ENCODE results near the gene PTPRN2. TPM values are rescaled to one million over a fixed set of nuclear protein-coding genes. Genes with fewer than 3 reads are reported as not detected.

Gene PTPRN2
- total and polyA plus RNA-seq, 2 of the 8 experiments (the other 6 are each of a cell fraction or from before 2014, with no cell fraction given): 2.6 to 4.5 TPM

- H4K5ac ChIP-seq (ENCODE audit: insufficient read length, low read depth, low read length): no peak overlapping the region
- no peaks in the 10 kb centered on the region; a peak in 1 of 7 replicates for H3K4me1 ChIP-seq (replicated peaks in 1 of 4; ENCODE audit: control insufficient read depth in 3 of 4, insufficient read depth in 4 of 4, low read length in 3 of 4)
- no peaks in the 10 kb centered on the region for H3K79me2 ChIP-seq (ENCODE audit: control insufficient read depth in 1 of 2, insufficient read depth in 2 of 2, low read length in 2 of 2)
- no peaks in the 10 kb centered on the region for H3K23me2 ChIP-seq (ENCODE audit: low read depth, low read length)
- H3K9me3 ChIP-seq (ENCODE audit: insufficient read depth in 2 of 2, low read depth in 1 of 2, low read length in 1 of 2): peaks cover 0 to 5% of the 10 kb centered on the region in 2 experiments; a peak in 1 of 4 replicates
- H2BK5ac ChIP-seq (ENCODE audit: low read depth, low read length): no peak overlapping the region
- no peak for FAIRE-seq
- no peak overlapping the region for H2BK15ac ChIP-seq (ENCODE audit: low read length)
- no peak overlapping the region for H3K4ac ChIP-seq (replicated peaks; ENCODE audit: insufficient read length, low read depth, low read length)
- WGBS, 2 experiments (ENCODE audit: extremely low coverage in 1 of 2, insufficient coverage in 1 of 2, insufficient read length in 1 of 2, insufficient replicate concordance in 2 of 2, low coverage in 1 of 2, low lambda C conversion rate in 2 of 2, missing lambda C conversion rate in 1 of 2): 84% methylated on average over 26 of the region's 26 CpGs; no CpG with 5 or more reads in 1 of the 2 experiments
- H4K91ac ChIP-seq (replicated peaks; ENCODE audit: insufficient read length, low read length): no peak overlapping the region
- no peak overlapping the region for H2AFZ ChIP-seq (ENCODE audit: low read length)
- no peak overlapping the region for H3K23ac ChIP-seq (ENCODE audit: insufficient read length)
- CTCF ChIA-PET (ENCODE audit: partially characterized antibody): no interaction called here
- no peaks in the 10 kb centered on the region for H3K36me3 ChIP-seq (ENCODE audit: control insufficient read depth in 2 of 4, insufficient read depth in 4 of 4, low read length in 3 of 4)
- no peaks in the 10 kb centered on the region for H3K79me1 ChIP-seq (ENCODE audit: low read depth, low read length)
- H3K4me2 ChIP-seq (ENCODE audit: insufficient read depth in 1 of 2, low read depth in 2 of 2, low read length in 2 of 2): no peak overlapping the region
- no peak overlapping the region for H2BK20ac ChIP-seq (ENCODE audit: low read length)
- H3K27ac ChIP-seq (ENCODE audit: low read depth, low read length): no peak overlapping the region
- no peak overlapping the region for H4K8ac ChIP-seq (ENCODE audit: extremely low read depth, insufficient read depth, low read length)
- no peak overlapping the region for H3K9ac ChIP-seq (replicated peaks in 1 of 4; ENCODE audit: extremely low read depth in 1 of 4, low read depth in 3 of 4, low read length in 3 of 4)
- no peak overlapping the region for H2BK12ac ChIP-seq (ENCODE audit: low read depth, low read length)
- no peak overlapping the region for H3K18ac ChIP-seq (ENCODE audit: extremely low read depth, low read length)
- no peak overlapping the region for H3K4me3 ChIP-seq (ENCODE audit: extremely low read depth in 1 of 4, insufficient read depth in 2 of 4, low read depth in 3 of 4, low read length in 4 of 4)
- H3K14ac ChIP-seq (ENCODE audit: insufficient read length): no peak overlapping the region
- no peak overlapping the region for H3K56ac ChIP-seq (replicated peaks; ENCODE audit: insufficient read length, low read depth, low read length)
- H3K27me3 ChIP-seq (replicated peaks in 1 of 4; ENCODE audit: control insufficient read depth in 3 of 4, extremely low read depth in 1 of 4, insufficient read depth in 3 of 4, low read length in 3 of 4): peaks cover 0 to 2% (median 0%) of the 10 kb centered on the region in 4 experiments; a peak in 2 of 7 replicates
- H4K20me1 ChIP-seq (replicated peaks in 1 of 2; ENCODE audit: control insufficient read depth in 1 of 2, insufficient read depth in 2 of 2, low read length in 2 of 2): no peaks in the 10 kb centered on the region
- H2AK5ac ChIP-seq (ENCODE audit: low read depth, low read length): 0 out of 2 replicates have a peak overlapping the region, but pooled peaks have one; percentile 39
- no peak overlapping the region for H2BK120ac ChIP-seq (replicated peaks; ENCODE audit: low read depth, low read length)
- no peak for DNase-seq (ENCODE audit: low read depth in 1 of 2, low spot score in 2 of 2)
- POLR2A ChIA-PET (ENCODE audit: partially characterized antibody): interaction anchor here (1.5 kb wide), 1 partner anchor 29 kb away, joined by 3 read pairs; no protein-coding TSS in a partner anchor
- TF ChIP-seq SP1 (IDR thresholded peaks at IDR 0.05; ENCODE audit: low read depth, low read length) (no peak), GABPA (IDR thresholded peaks at IDR 0.05; ENCODE audit: borderline replicate concordance, insufficient read depth, low read length) (no peak), RBBP5 (IDR thresholded peaks at IDR 0.05; ENCODE audit: borderline replicate concordance, low read depth, low read length) (no peak), CEBPB (IDR thresholded peaks at IDR 0.05; ENCODE audit: low read depth, low read length) (no peak), CHD1 (IDR thresholded peaks at IDR 0.05; ENCODE audit: low read depth, low read length) (no peak), RAD21 (IDR thresholded peaks at IDR 0.05 in 1 of 2, conservative IDR thresholded peaks at IDR 0.05 in 1 of 2; ENCODE audit: low read depth in 2 of 2, low read length in 2 of 2) (no peak), CBX8 (IDR thresholded peaks at IDR 0.05; ENCODE audit: borderline replicate concordance, low read depth, low read length) (no peak), TBP (IDR thresholded peaks at IDR 0.05; ENCODE audit: low read depth, low read length) (no peak), RXRA (IDR thresholded peaks at IDR 0.05; ENCODE audit: insufficient read depth, low read depth, low read length) (no peak), BRCA1 (IDR thresholded peaks at IDR 0.05; ENCODE audit: low read depth, low read length) (no peak), ZNF274 (IDR thresholded peaks at IDR 0.05; ENCODE audit: borderline replicate concordance, extremely low read depth, low read length) (no peak)
- TF ChIP-seq, protein P1, sequence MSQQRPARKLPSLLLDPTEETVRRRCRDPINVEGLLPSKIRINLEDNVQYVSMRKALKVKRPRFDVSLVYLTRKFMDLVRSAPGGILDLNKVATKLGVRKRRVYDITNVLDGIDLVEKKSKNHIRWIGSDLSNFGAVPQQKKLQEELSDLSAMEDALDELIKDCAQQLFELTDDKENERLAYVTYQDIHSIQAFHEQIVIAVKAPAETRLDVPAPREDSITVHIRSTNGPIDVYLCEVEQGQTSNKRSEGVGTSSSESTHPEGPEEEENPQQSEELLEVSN (IDR thresholded peaks at IDR 0.05): no peak
Observed at GRCh38 chr7:157721468-157722136, 866.0 kb downstream of the PTPRN2 start.

Measured in H1 (cell line).